ENCODE measurements around the gene PPIH. TPM values are rescaled to one million over a fixed set of nuclear protein-coding genes. Genes with fewer than 3 reads are reported as not detected.

PPIH gene
- polyA plus RNA-seq, 1 donor: 34.8 TPM

Other genes starting within 250 kb of the PPIH start
- gene ZMYND12, start 202.4 kb upstream of the PPIH start, polyA plus RNA-seq (ENCODE audit: insufficient read length): 0.48 TPM
- 32.8 TPM for gene PPCS, start 201.9 kb upstream of the PPIH start, polyA plus RNA-seq (ENCODE audit: insufficient read length)
- 2.5 TPM for gene CCDC30, start 195.1 kb upstream of the PPIH start, polyA plus RNA-seq (ENCODE audit: insufficient read length)
- 1,149 TPM for gene YBX1, start 24.0 kb downstream of the PPIH start, polyA plus RNA-seq (ENCODE audit: insufficient read length)
- gene CLDN19, start 81.8 kb downstream of the PPIH start, polyA plus RNA-seq (ENCODE audit: insufficient read length): 0.31 TPM
- 55.1 TPM for gene P3H1, start 108.6 kb downstream of the PPIH start, polyA plus RNA-seq (ENCODE audit: insufficient read length)
- 10.1 TPM for gene C1orf50, start 108.8 kb downstream of the PPIH start, polyA plus RNA-seq (ENCODE audit: insufficient read length)
- gene TMEM269, start 126.6 kb downstream of the PPIH start, polyA plus RNA-seq (ENCODE audit: insufficient read length): 0.79 TPM
- 8.2 TPM for gene ERMAP, start 158.7 kb downstream of the PPIH start, polyA plus RNA-seq (ENCODE audit: insufficient read length)
- gene SVBP, start 159.0 kb downstream of the PPIH start, polyA plus RNA-seq (ENCODE audit: insufficient read length): 48.6 TPM
- gene ZNF691, start 188.2 kb downstream of the PPIH start, polyA plus RNA-seq (ENCODE audit: insufficient read length): 9.9 TPM